Measurements from ENCODE around the gene EREG.

Gene EREG

GRCh38 chr4:74426101-74426500 lies 61.2 kb downstream of the EREG start:
- H3K36me3 ChIP-seq (replicated peaks; ENCODE audit: low read depth, low read length), result no peaks in the 10 kb centered on the region
- H3K4me3 ChIP-seq (ENCODE audit: low read length), result no peak overlapping the region
- H2AFZ ChIP-seq (ENCODE audit: low read depth, low read length), result no peak overlapping the region
- TF ChIP-seq, protein P1, sequence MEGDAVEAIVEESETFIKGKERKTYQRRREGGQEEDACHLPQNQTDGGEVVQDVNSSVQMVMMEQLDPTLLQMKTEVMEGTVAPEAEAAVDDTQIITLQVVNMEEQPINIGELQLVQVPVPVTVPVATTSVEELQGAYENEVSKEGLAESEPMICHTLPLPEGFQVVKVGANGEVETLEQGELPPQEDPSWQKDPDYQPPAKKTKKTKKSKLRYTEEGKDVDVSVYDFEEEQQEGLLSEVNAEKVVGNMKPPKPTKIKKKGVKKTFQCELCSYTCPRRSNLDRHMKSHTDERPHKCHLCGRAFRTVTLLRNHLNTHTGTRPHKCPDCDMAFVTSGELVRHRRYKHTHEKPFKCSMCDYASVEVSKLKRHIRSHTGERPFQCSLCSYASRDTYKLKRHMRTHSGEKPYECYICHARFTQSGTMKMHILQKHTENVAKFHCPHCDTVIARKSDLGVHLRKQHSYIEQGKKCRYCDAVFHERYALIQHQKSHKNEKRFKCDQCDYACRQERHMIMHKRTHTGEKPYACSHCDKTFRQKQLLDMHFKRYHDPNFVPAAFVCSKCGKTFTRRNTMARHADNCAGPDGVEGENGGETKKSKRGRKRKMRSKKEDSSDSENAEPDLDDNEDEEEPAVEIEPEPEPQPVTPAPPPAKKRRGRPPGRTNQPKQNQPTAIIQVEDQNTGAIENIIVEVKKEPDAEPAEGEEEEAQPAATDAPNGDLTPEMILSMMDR (IDR thresholded peaks at IDR 0.05; ENCODE audit: low read depth, low read length), result no peak
- no peak for TF ChIP-seq EZH2phosphoT487 (IDR thresholded peaks at IDR 0.05; ENCODE audit: low read depth)
- H3K9me3 ChIP-seq (ENCODE audit: insufficient read depth, low read length), result no peaks in the 10 kb centered on the region
- H3K9ac ChIP-seq (ENCODE audit: low read length), result no peak overlapping the region
- no peaks in the 10 kb centered on the region for H3K4me1 ChIP-seq (ENCODE audit: low read length)
- no peaks in the 10 kb centered on the region for H3K79me2 ChIP-seq (ENCODE audit: low read length)
- no peak overlapping the region for H3K27ac ChIP-seq (ENCODE audit: low read length)
- no peaks in the 10 kb centered on the region for H4K20me1 ChIP-seq (ENCODE audit: insufficient read depth, low read length)
- no peaks in the 10 kb centered on the region for H3K27me3 ChIP-seq (ENCODE audit: low read depth, low read length)
- no peak overlapping the region for H3K4me2 ChIP-seq (ENCODE audit: low read length)

GRCh38 chr4:74428276-74428675 lies 63.3 kb downstream of the EREG start:
- H3K27me3 ChIP-seq (ENCODE audit: low read depth, low read length), result no peaks in the 10 kb centered on the region
- no peak overlapping the region for H2AFZ ChIP-seq (ENCODE audit: low read depth, low read length)
- no peaks in the 10 kb centered on the region for H3K36me3 ChIP-seq (replicated peaks; ENCODE audit: low read depth, low read length)
- H3K9me3 ChIP-seq (ENCODE audit: insufficient read depth, low read length), result no peaks in the 10 kb centered on the region
- no peak overlapping the region for H3K27ac ChIP-seq (ENCODE audit: low read length)
- TF ChIP-seq EZH2phosphoT487 (IDR thresholded peaks at IDR 0.05; ENCODE audit: low read depth), result no peak
- TF ChIP-seq, protein P1 (IDR thresholded peaks at IDR 0.05; ENCODE audit: low read depth, low read length), result no peak
- no peaks in the 10 kb centered on the region for H3K79me2 ChIP-seq (ENCODE audit: low read length)
- H3K9ac ChIP-seq (ENCODE audit: low read length), result no peak overlapping the region
- no peaks in the 10 kb centered on the region for H3K4me1 ChIP-seq (ENCODE audit: low read length)
- H3K4me2 ChIP-seq (ENCODE audit: low read length), result no peak overlapping the region
- no peak overlapping the region for H3K4me3 ChIP-seq (ENCODE audit: low read length)
- H4K20me1 ChIP-seq (ENCODE audit: insufficient read depth, low read length), result no peaks in the 10 kb centered on the region

GRCh38 chr4:74431113-74431826 lies 66.3 kb downstream of the EREG start:
- no peaks in the 10 kb centered on the region for H3K79me2 ChIP-seq (ENCODE audit: low read length)

DNA sequence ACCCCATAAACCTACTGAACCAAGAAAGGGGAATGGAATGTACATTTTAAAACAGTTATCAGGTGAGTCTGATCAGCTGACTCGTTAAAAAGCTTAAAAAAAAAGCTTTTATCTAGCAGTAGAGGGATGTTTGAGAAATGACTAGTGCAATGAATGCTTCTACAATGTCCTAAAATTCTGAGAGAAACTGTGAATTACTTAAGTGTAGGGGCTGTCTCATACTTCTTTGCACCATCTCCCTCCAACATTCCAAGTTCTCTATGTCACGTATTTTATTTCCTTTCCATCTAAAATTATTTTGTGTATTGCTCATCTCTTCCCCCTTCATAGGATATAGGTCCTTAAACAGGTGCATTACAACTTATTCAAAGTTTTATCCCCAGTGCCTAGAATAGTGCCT lies 68.1 kb downstream of the EREG start:
- H3K4me2 ChIP-seq (ENCODE audit: low read length), result no peak overlapping the region
- TF ChIP-seq, protein P1 (IDR thresholded peaks at IDR 0.05; ENCODE audit: low read depth, low read length), result no peak
- no peak for TF ChIP-seq EZH2phosphoT487 (IDR thresholded peaks at IDR 0.05; ENCODE audit: low read depth)
- H3K27ac ChIP-seq (ENCODE audit: low read length), result no peak overlapping the region
- no peaks in the 10 kb centered on the region for H3K9me3 ChIP-seq (ENCODE audit: insufficient read depth, low read length)
- no peak overlapping the region for H3K9ac ChIP-seq (ENCODE audit: low read length)
- H3K4me3 ChIP-seq (ENCODE audit: low read length), result no peak overlapping the region
- H3K4me1 ChIP-seq (ENCODE audit: low read length), result no peaks in the 10 kb centered on the region
- no peaks in the 10 kb centered on the region for H4K20me1 ChIP-seq (ENCODE audit: insufficient read depth, low read length)
- H3K27me3 ChIP-seq (ENCODE audit: low read depth, low read length), result no peaks in the 10 kb centered on the region
- no peaks in the 10 kb centered on the region for H3K36me3 ChIP-seq (replicated peaks; ENCODE audit: low read depth, low read length)
- H3K79me2 ChIP-seq (ENCODE audit: low read length), result no peaks in the 10 kb centered on the region
- H2AFZ ChIP-seq (ENCODE audit: low read depth, low read length), result no peak overlapping the region

More at GRCh38 chr4:74431113-74431826, 66.3 kb downstream of the EREG start:
- Histone ChIP-seq H3K9ac (ENCODE audit: low read length) (no peak overlapping the region), H3K4me3 (ENCODE audit: low read length) (no peak overlapping the region), H3K27me3 (ENCODE audit: low read depth, low read length) (no peaks in the 10 kb centered on the region), H3K27ac (ENCODE audit: low read length) (no peak overlapping the region), H3K4me2 (ENCODE audit: low read length) (no peak overlapping the region), H3K36me3 (replicated peaks; ENCODE audit: low read depth, low read length) (no peaks in the 10 kb centered on the region), H3K9me3 (ENCODE audit: insufficient read depth, low read length) (no peaks in the 10 kb centered on the region), H3K4me1 (ENCODE audit: low read length) (no peaks in the 10 kb centered on the region), H2AFZ (ENCODE audit: low read depth, low read length) (no peak overlapping the region), H4K20me1 (ENCODE audit: insufficient read depth, low read length) (no peaks in the 10 kb centered on the region)
- TF ChIP-seq, protein P1 (IDR thresholded peaks at IDR 0.05; ENCODE audit: low read depth, low read length), result no peak
- TF ChIP-seq EZH2phosphoT487 (IDR thresholded peaks at IDR 0.05; ENCODE audit: low read depth), result no peak
